Measurements from ENCODE around the gene LASP1NB.

DNA sequence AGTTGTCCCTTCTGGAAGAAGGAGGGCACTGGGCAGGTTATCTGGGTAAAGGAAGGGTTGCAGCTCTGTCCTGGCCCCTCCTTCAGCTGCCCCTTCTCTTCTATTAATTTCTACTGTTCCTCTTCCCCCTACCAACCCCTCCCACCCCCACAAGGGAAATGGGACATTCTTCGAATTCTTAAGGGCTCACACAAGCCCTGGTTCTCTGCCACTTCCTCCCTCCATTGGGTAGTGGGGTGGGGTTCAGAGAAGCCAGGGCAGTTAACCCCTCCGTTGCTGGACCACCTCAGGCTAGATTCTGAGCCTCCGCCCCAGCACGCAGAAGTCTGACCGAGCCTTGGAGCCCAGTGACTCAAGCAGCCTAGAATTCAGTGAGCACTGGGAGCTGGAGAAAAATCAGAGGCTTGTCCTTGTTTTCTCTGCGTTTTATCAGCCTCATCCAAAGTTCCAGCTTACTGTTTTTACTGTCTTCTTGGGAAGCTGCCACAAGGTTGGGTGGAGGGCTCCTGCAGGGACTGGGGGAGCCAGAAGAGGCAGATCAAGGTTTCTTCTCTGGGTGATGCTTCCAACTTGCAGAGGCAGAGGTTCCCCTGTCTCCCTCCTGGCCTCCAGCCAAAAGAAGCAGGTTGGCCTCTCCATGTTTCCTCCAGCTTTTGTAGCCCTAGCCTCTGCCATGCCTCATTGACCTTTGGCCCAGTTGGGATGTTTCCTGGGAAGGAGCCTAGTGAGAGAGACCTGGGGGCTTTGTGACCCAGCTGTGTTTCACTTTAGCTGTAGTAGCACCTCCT, 45.3 kb upstream of the LASP1NB start:
- TF ChIP-seq, protein P1, sequence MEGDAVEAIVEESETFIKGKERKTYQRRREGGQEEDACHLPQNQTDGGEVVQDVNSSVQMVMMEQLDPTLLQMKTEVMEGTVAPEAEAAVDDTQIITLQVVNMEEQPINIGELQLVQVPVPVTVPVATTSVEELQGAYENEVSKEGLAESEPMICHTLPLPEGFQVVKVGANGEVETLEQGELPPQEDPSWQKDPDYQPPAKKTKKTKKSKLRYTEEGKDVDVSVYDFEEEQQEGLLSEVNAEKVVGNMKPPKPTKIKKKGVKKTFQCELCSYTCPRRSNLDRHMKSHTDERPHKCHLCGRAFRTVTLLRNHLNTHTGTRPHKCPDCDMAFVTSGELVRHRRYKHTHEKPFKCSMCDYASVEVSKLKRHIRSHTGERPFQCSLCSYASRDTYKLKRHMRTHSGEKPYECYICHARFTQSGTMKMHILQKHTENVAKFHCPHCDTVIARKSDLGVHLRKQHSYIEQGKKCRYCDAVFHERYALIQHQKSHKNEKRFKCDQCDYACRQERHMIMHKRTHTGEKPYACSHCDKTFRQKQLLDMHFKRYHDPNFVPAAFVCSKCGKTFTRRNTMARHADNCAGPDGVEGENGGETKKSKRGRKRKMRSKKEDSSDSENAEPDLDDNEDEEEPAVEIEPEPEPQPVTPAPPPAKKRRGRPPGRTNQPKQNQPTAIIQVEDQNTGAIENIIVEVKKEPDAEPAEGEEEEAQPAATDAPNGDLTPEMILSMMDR (IDR thresholded peaks at IDR 0.05) = no peak
- TF ChIP-seq EP300 (IDR thresholded peaks at IDR 0.05) (no peak), POLR2A (IDR thresholded peaks at IDR 0.05) (no peak), POLR2AphosphoS5 (IDR thresholded peaks at IDR 0.05) (no peak)

Data from upper lobe of left lung (tissue), 4 donors.